Fibroblast of skin of back (primary cell): ENCODE data around the gene FBXO38.

Experiments used
- DNase-seq: peaks from one replicate; pipeline ENCODE4 v3.0.0-alpha.2; 2013

The FBXO38 gene

DNA sequence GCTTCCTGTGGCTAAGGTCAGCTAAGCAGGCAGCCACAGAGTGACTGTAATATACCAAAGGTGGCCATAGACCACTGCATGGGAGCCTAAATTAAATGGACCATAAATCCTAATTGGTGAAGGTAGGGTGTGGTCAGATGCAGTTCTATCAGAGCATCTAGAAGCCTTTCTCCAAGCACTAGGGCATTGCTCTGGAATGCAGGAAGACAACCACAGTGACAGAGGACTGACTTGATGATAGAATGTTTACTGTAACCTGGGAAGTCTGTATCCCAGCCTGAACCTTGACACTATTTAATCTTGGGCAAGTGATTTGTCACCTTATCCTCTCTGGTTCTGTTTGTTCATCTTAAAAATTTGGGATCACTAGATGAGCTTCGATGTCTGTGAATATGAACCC is 2.3 kb downstream of the FBXO38 start:
- no peak for DNase-seq

DNA sequence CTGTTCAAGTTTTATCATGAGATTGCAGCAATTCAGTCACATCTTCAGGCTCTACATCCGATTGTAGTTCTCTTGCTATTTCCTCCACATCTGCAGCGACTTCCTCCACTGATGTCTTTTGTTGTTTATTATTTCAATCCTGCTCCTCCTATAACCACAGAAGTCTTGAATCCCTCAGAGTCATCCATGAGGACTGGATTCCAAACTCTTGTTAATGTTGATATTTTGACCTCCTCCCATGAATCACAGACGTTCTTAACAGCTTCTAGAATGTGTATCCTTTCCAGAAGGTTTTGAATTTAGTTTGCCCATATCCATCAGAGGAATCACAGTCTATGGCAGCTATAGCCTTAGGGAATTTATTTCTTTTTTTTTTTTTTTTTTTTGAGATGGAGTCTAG is 3.6 kb downstream of the FBXO38 start:
- DNase-seq: peak; percentile 92

DNA sequence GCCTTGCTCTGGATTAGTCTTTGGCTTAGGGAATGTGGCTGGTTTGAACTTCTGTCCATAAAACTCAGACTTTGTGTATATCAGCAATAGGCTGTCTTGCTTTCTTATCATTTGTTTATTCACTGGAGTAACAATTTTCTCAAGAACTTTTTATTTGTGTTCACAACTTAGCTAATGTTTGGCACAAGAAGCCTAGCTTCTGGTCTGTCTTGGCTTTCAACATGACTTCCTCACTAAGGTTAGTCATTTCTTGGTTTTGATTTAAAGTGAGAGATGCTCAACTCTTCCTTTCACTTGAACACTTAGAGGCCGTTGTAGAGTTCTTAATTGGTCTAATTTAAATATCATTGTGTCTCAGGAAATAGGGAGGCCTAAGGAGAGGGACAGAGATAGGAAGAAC is 4.9 kb downstream of the FBXO38 start:
- no peak for DNase-seq

DNA sequence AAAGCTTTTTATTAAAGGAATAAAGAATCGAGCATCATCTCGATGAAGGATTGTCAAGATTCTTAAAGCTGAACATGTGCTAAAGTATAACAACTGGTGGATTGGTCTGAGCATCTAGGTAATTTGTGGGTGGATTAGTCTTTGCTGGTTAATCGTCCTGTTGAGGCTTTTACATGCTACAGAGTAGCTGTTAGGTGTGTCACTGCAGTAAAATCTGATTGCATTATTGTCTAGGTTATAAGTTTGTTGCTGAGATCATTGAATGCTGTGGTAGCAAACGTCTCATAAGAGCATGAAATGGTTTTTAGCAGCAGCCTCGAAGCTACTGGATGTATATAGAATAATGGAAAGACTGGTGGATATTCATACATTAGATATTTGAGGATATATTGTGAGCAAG is 7.2 kb downstream of the FBXO38 start:
- DNase-seq: no peak

DNA sequence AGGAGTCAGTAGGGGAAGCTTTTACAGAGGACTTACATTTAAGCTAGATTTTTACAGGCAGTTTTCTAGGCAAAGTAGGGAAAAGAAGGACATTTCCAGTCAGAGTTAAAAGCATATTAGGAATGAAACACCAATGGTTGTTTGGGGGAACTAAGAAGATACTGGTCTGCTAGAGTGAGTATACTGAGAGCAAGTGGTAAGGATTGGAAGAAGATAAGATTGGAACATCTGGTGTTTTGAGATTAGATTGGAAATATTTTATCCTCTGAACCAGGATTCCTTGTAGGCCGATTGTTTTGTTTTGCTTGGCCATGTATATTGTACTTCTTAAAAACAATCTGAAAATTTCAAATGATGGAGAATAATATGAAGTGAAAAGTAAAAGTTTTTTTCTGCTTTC is 7.7 kb downstream of the FBXO38 start:
- DNase-seq: no peak

DNA sequence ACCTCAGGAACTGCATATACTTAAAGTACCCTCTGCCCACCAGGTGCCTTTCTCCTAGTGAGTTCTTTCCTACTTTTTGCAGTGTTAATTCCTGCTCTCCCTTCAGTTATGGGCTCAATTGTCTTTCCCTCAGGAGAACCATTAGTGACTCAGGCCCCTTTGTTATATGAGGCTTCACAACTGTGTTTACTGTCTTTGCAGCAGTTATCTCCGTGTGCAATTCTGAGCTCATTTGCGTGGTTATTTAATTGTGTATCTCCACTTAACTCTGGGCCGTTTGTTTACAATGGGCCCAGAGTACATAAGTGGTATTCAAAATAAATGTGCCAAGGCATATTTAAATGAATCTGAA is 9.6 kb downstream of the FBXO38 start:
- no peak for DNase-seq

DNA sequence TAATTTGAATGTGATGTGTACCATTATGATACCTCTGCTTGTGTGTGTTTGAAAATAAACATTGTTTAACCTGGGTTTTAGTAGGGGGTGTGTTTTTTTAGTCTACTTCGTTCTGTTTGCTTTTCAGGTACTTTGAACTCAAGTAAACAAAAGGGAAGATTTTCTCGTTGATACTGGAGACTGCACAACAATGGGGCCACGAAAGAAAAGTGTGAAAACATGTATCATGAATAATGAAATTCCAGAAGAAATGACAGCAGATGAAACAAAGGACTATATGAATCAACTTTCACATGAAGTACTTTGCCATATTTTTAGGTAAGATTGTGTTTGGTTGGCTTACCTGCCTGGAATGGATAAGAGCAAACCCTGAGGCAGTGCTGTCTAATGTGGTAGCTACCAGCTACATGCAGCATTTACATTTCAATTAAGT is 10.8 kb downstream of the FBXO38 start:
- DNase-seq: no peak

DNA sequence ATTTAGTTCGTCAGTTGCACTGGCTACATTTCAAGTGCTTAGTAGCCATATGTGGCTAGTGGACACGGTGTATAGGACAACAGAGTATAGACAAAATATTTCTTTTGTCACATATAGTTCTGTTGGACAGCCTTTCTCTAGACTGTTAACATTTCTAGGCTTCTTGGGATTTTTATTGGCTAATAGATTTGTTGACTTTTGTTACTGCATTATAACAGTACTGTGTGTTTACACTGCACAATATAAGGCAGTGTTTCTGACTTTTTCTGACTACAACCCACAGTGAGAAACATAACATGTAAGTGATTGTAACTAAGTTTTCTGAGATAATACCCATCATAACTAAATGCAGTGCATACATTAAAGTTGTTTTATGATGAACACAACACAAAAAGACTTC is 11.3 kb downstream of the FBXO38 start:
- DNase-seq: no peak

DNA sequence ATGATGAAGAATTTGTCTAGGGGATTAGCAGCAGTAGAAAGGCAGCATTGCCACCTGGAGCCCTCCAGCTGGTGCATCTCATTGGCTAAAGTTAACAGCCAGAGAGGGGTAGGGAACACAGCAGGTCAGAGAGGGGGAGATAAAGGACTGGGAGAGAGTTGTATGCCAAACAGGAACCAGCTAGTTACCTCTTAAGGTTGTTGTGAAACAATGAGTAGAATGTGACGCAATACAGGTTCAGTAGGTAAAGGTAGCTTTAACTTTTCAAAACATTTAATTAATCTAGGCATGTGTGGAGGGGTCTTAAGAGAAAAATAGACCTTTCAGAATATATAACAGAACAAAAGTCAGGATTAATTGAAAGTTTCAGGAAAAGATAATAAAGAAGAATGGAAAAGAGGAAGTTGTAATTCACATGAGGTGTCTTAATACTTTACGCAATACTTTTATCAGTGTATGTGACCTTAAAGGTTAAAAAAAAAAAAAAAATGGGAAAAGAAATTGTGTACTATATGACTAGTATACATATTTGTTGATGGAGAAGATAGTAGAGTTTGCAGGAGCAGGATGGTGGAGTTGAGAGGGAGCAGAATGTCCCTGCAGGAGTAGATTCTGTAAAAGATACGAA is 14.3 kb downstream of the FBXO38 start:
- no peak for DNase-seq

DNA sequence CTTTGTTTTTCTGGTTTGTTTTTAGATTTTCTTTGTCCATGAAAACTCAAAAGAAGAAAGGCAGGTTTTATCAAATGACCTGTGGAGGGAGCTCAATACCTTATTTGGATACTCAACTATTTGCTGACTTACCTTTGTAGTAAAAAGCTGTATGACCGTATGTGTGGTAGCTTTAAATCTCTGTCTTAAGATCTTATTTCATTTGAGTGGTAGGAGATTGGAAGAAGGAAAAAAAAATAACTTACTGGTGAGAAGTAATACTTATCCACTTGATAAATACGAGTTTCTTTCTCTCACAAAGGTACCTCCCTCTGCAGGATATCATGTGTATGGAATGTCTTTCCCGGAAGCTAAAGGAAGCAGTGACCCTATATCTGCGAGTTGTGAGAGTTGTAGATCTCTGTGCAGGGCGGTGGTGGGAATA is 15.0 kb downstream of the FBXO38 start:
- DNase-seq: no peak

DNA sequence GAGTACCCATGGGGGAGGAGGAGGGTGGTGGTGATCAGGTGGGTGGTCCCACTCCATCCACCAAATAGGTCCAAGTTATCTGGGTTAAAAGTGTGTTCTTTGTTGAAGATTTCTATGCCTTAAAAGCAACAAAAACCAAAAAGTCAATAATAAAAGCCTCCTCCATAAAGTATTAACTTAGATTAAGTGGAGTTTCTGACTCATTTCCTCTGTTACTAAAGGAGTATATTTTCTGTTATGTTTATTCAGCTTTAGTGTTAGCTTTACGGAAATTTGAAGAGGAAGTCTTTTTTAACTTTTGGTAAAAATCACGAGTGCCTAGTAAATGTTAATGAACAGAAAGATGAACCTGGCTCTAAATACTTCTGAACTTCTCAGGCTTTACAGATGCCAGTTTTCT is 17.8 kb downstream of the FBXO38 start:
- DNase-seq: peak; percentile 49

DNA sequence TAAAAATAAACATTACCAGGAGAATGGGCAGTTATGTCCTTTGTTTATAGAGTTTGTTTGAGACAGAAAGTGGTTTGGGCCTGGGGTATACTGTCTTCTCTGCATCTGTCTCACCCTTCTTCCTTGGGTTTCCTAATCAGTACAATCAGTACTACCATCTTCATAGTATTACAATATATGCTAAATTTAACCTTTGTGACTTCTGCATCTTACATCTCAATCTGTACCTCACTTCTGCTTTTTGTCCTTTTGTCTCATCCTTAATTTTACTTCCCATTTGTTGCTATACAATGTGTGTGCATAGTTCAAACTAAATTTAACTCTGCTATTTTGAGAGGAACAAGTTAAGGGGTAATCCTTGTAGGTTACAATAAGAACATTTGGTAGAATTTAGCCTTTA is 19.6 kb downstream of the FBXO38 start:
- no peak for DNase-seq

DNA sequence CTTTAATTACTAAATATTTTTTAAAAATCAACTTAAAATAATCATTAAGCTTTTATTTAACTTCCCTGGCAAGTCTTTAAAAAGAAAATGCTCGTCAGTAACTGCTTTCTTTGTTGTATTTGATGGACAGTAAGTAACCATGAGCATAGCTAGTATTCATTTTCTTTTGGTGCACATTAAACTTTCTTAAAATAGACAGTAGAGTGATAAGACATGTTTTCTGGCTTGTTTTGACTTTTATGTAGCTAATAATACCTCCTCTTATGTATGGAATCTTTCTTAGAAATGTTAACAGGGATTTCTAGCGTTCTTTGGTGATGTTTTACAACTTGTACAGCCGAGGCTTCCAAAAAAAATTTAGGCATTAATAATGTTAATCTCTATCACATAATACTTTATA is 22.6 kb downstream of the FBXO38 start:
- no peak for DNase-seq

DNA sequence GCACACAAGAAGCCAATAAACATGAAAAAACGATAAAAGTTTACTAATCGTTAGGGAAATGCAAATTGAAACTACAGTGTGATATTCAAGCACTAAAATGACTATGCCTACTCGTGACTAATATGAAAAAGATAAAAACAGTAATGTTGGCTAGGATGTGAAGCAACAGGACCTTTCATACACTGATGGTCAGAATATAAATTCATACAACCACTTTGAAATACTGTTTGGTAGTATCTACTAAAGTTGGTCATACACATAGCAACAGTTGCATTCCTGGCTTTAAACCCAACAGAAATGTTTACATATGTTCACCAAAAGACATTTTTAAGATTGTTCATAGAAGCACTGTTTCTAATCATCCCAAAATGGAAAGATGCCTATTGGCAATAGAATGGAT is 24.3 kb downstream of the FBXO38 start:
- DNase-seq: no peak

DNA sequence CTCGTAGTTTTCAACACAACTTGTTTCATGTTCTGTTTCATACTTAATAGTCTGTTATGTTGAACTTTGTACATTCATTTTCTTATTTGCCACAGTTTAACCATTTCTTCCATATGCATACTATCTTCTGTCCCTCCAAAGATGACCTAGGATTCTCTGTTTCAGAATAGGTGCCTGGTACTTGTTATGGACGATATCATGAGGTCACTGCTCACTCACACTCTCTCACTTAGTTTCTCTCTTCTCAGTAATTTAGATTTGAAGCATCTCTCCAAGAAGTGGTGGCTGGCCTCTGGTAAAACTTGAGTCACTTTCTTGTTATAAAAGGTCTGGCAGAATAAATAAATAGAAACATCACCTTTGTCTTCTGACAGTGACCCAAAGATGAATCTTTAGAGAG is 28.4 kb downstream of the FBXO38 start:
- no peak for DNase-seq

DNA sequence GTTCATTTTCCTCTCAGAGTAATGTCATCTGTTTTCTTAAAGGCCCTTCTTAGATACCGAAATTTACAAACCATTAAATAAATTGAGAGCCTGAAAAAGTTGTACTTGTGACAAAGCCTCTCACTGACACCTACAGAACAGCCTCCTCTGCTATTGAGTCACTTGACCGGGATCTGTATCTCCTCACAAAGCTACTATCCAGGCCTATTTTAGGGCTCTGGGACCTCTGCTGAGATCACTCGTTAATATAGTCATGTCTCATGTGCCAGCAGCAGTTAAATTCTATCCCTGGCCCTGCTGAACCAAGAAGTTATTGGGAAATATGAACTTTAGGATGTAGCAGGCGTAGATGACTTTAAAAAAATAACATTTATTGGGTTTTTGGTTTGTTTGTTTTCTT is 31.1 kb downstream of the FBXO38 start:
- DNase-seq: no peak

DNA sequence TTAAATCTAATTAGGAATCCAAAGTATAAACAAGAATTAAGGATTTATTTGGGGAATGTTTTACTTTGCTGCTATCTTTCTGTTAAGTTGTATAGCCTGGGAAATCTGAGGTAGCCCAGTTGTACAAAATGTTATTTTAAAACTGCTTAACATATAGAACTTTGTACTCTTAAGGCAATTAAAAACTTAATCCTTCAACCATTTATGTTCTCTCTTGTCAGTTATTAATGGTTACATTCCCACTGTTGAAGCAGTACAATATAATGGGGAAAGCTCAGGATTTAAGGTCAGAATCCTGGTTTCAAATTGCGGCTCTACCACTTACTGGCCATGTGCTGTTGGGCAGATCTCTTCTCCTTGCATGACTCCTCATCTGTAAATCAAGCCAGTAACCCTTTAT is 32.7 kb downstream of the FBXO38 start:
- DNase-seq: no peak

DNA sequence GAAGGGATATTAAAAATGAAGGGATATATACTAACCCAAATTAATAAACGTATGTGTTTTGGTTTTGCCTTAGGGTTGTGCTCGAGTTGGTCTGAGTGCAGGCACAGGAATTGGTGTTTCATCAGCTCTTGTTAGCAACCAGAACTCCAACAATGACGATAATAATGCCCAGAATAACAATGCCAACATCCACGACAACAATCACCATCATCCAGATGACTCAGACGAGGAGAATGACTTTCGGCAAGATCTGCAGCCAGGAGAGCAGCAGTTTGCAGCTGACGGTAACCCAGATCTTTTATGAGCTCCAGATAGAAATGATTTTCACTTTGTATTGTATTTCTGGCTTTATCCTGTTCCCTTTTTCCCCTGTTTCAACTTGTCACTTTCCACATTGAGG is 33.2 kb downstream of the FBXO38 start:
- DNase-seq: peak; percentile 19

DNA sequence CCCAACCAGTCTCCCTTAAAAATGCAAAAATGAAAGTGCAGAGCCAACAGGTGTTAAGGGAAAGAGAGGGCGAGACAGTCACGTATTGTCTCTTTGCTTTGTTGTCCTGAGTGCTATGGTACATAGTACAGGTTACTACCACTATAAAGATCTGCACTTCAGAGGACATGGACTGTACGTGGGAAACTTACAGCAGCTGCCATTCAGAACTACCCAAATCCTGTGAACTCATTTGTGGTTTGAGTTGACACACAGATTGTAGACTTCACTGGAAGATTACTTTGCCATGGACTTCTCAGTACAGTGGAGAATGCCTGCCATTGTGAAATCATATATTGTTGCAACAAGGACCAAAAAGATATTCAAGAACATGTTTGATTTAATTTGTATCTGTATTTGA is 34.8 kb downstream of the FBXO38 start:
- DNase-seq: no peak

DNA sequence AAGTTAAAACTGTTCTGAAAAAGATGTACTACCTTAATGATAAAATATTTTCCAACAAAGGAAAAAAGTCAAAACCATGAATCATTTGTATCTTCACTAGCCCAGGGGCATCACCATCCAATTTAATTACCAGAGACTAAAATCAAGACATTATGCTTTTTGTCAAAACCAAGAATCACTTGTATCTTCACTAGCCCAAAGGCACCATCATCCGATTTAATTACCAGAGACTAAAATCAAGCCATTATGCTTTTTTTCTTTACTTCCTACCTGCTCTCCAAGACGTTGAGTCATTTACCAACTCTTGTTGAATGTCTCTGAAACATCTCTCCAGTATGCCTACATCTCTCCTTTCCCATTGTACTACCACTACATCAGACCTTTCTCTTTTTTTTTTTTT is 37.9 kb downstream of the FBXO38 start:
- no peak for DNase-seq

DNA sequence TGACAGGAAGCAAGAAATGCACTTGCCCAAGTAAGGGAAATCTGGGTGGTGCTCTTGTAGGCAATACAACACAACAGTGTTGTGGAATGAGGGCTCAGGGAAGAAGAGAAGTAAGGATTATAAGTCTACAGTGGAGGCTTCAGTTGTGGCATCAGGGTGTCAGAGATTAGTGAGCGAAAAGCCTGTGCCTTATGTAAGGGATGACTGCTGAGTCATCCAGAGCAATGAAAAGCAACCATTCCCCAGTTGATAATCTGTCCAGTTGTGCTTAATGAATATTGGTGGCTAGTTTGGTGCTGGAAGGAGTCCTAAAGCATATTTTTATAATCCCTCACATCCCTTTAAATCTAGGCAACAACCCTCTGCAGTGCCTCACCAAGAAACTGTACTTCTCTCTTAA is 42.0 kb downstream of the FBXO38 start:
- no peak for DNase-seq

DNA sequence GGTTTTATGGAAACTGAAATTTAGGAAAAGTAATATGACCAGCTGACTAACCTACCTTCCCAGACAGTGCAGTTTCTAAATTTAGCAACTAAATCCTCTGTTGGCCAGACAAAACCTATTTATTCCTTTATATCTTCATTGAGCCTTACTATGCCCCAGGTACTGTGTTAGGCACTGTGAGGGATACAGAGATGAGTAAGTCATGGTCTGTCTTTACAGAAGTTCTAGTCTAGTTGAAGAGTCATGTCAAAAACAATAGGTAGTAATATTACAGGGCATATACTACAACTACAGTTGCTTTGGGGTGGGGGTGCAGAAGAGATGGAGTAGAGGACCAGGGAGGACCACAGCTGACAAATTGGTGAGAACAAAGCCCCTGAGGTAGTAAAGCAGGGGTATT is 42.8 kb downstream of the FBXO38 start:
- DNase-seq: no peak

DNA sequence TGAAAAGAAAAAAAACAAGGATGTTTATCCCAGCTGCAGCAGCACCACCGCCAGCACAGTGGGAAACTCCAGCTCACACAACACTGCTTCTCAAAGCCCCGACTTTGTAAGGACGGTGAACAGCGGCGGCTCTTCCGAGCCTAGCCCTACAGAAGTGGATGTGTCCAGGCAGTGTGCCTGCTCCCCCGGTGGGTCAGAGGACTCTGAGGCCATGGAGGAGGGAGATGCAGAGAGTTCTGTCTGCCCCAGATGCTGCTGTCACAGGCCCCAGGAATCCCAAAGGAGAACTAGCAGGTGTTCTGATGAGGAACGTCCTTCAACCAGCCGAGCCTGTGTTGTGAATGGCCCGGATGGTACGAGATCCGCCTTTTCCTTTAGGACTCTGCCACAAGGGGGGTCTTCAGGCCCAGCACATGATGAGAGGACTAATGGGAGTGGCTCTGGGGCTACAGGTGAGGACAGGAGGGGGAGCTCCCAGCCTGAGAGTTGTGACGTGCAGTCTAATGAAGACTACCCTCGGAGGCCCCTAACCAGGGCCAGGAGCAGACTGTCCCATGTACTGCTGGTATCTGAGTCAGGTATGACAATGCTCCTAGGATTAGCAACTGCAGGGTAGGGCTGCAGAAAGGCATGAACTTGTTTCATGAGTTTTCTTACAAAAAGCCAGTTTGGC is 43.7 kb downstream of the FBXO38 start:
- DNase-seq: no peak

DNA sequence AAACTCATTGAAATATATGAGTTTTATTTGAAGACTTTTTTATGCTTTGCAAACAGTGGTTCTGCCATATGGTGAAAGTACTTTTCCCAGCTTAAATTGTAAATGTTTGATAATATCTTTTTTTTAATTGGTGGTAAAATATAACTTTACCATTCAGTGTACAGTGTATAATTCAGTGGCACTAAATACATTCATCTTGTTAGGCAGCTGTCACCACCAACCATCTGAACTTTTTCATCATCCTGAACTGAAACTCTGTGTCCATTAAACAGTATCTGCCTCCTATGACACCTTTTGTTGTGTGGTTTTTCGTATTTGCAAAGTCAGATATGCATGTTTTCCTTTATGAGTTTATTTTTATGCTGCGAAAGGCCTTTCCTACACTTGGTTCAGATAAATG is 45.1 kb downstream of the FBXO38 start:
- DNase-seq: no peak

DNA sequence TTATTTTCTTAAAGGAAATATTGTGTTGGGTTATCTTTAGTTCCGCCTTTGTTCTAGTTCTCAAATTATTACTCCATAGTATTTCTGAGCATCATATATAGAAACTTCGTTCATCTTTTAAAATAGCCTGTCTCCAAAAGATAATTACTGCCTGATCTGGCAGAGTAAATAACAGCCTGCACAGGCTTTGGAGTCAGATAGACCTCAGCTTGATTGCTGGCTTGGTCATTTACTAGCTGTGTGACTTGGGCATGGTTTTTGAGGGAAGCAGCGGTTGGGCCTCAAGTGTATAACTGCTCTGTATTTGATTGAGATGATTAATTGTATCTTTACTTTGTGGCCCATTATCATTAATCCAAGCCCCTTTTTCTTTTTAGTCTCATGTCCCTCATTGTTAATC is 50.1 kb downstream of the FBXO38 start:
- no peak for DNase-seq
